CD4-positive, alpha-beta T cell treated with Interferon alpha-2 for 1 hour (primary cell): ENCODE measurements around the gene CSRP2.

ENCODE experiments used
- DNase-seq, 2 donors: peaks; one replicate each; pipeline ENCODE4 v3.0.0-alpha.2; 2020 to 2022

The CSRP2 gene

GRCh38 chr12:76890151-76891143, 11.6 kb upstream of the CSRP2 start:
- DNase-seq: no peak

DNA sequence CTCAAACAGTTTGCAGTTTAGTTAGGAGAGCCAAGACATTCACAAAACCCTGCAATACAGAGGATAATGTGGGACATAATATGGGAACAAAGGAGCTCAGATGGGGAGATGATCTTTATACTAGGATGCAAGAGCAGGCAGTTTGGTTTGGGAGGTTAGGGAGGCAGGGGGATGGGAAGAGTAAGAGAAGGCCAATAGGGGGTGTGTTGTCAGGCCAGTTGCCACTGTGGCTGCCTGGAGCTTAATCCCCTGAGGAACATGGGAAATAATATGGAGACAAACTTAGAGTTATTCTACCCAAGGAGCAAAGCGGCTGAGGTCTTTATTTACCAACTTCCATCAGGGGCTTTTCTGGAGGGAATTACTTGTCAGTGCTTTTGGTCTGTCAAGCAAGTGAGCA, 10.0 kb upstream of the CSRP2 start:
- no peak for DNase-seq

DNA sequence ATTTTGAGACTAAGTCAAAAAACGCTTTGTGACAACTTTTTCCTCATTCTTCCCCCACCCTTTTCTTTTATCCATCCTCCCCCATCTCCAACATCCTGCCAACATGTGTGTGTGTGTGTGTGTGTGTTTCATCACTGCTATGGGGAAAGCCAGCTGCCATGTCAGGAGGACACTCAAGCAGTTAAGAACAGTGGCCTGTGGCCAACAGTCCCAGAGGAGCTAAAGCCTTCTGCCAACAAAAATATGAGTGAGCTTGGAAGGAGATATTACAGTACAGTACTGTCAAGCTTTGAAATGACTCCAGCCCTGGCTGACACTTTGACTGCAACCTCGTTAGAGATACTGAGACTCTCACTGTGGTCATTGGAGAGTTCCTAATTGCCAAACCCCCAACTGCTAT, 5.0 kb upstream of the CSRP2 start:
- DNase-seq: no peak

DNA sequence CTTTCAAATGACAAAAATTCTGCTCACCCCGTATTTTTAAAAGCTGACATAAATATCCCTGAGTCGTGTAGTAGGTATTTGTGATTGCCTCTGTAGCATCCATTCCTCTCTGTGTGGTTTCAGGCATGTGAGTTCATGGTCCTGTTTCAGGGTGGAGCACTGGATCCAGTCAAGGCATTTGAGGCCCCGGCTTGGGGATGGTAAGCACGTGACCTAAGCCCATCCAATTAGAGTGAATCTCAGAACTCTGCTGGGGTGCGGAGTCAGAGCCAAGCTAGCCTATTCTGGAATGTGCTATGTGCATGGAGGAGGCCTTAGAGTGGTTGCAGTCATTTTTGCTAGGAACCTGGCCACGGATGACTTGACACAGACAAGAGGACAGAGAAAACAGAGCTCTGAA, 4.3 kb upstream of the CSRP2 start:
- no peak for DNase-seq

DNA sequence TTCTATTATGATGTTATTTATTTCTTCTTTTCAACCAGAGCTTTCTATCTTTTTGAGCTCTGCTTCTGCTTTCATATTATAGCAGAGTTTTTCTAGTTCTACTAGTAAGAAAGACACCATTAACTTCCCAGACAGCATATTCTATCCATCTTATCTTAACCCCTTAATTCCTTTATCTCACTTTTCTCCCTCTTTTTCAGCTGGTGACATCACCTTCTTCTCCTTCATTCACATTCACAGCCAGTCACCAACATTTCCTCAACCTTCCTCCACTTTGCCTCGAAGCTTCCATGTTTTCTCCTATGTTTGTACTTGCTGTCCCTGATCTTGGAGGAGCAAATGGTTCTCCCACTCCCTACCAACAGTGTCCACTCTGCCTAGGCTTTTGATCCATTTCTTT, 3.5 kb upstream of the CSRP2 start:
- no peak for DNase-seq

DNA sequence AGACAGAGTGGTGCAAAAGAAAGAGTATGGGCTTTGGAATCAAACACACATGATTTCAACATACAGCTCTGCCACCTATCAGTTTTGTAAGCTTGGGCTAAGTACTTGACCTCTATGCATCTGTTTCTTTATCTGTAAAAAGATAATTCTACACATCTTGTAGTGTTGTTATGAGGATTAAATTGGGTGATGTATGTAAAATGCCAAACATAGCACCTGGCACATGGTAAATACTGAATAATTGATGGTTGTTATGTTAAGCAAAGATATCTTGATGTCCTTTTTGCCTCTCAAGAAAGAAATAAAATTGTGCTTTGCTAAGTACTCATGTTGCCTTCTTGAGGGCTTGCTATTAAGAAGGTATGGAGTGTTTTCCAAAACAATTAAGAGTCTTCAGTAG, 2.3 kb upstream of the CSRP2 start:
- DNase-seq: no peak

DNA sequence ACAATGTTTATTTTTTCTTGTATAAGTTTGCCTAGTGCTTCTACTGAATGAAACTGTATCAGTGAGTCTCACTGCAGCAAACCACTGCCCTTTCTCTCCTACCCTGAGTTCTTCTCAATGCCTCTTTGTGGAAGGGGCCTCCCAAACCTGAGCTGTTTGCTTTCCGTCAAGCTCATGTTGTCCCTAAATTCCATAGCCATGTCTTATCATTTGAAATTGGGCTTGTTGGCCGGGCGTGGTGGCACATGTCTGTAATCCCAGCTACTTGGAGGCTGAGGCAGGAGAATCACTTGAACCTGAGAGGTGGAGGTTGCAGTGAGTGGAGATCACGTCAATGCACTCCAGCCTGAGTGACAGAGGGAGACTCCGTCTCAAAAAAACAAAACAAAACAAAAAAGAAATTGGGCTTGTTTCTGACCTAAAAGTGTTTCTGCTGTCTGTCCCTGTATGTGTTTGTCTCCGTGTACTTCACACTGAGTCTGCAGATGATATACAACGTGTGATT, 1.8 kb upstream of the CSRP2 start:
- DNase-seq: no peak

DNA sequence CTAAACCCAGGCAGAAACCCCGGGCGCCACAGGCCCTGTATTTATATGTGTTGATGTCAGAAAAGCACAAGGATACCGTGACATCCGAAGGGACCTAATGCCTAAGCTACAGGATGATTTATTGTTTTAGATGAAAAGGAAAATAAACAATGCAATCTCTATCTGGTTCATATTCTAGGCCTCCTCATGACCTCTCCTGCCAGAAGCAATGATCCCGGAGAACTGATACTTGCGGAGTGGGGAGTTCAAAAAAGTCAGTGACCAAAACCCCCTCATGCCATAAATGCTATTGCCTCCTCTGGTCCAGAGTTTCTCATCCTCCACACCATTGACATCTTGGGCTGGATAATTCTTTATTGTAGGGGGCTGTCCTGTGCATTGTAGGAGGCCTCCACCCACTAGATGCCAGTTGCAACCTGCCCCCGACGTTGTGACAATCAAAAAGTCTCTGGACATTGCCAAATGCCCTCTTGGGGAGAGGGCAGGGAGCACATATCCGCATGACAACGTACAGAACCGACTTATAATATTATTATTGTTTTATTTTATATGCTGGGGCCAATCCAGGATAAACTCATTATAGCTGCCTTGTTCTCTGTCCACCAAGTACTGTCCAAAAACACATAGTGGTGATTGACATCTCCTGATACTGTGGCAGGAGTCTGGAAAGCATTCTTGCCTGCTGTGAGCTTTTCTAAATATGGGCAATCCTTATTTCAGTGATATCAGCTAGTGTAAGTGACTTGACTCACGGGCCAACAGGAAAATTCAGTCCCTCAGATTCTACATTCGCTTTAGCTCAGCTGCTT, 1.1 kb upstream of the CSRP2 start:
- no peak for DNase-seq

DNA sequence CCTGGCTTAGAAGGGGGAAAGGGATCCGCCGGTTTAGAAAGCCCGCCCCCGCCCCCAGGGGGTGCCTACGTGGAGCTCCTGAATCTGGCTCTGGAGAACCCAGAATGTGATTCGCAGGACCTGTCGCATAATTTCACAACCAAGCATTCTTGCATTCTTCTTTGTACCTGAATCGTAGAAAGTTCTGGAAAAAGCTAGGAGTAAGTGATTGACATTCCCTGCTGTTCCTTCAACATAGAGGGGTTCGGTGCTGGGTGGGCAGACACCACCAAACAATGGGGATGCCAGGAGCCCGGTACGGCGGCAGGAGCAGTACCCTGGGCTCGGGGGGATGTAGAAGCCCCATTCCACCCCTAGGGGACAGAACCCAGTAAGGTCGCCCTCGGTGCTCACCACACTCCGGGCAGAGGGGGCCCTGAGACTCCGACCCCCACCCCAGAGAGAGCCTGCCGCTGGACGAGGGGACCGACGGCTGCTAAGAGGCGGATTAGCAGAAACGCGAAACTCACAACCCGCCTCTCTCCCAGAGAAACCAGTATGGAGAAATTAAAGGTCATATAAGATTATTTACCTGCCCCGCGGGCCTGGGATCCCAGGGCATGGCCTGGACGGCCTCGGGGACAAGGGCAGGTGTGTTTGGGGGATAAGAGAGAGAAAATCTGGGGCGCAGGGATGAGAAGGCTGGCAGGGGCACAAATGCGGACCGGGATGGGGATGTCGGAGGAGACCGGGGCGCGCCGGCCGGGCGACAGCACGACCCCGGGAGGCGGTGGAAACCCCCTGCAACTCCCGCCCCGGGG, 520 bp downstream of the CSRP2 start:
- no peak for DNase-seq

DNA sequence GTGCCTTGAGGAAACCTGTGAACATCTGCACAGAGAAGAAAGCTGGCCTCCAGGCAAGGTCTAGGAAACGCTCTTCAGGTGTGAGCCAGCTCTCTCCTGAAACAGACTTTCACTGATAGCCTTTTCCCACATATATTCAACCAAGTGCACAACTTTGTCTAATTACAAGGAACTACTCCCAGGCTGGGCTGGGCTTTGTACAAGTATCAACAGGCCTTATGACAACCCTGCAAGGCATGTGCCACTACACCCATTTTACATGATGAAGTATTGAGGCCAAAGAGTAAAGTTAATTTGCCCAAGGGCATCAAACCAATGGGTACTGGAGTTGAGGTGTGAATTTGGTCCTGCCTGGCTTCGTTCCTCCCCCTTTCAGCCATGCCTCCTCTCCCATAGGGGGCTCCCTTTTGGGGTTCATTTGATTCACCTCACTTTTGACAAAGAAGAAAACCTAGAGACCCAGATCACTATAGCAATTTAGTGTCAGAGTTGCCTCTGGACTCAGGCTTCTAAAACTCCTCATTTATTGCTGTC, 2.1 kb downstream of the CSRP2 start:
- DNase-seq: no peak

GRCh38 chr12:76874491-76875190, 4.2 kb downstream of the CSRP2 start:
- no peak for DNase-seq

- no peak for DNase-seq
These were observed 4.8 kb downstream of the CSRP2 start for GRCh38 chr12:76874027-76874426.

- DNase-seq: no peak
These were observed 6.4 kb downstream of the CSRP2 start for GRCh38 chr12:76872415-76872814.

DNA sequence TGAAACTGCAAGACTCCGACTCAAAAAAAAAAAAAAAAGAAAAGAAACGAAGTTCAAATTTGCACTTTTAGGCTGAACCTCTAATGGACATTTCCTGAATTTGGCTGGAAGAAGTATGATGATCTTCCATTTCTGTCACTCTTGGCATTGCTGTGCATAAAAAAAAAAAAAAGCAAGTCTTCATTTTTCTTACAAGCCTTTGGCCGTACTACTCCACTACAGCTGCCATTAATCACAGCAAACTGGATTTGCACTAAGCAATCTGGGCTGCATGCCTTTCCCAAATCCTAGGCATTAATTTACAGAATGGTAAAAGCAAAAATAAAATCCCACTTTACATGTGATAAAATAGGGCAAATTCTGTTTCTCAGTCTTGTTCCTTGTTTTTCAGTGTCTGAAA, 7.1 kb downstream of the CSRP2 start:
- DNase-seq: no peak

GRCh38 chr12:76871082-76871481, 7.7 kb downstream of the CSRP2 start:
- DNase-seq: no peak

DNA sequence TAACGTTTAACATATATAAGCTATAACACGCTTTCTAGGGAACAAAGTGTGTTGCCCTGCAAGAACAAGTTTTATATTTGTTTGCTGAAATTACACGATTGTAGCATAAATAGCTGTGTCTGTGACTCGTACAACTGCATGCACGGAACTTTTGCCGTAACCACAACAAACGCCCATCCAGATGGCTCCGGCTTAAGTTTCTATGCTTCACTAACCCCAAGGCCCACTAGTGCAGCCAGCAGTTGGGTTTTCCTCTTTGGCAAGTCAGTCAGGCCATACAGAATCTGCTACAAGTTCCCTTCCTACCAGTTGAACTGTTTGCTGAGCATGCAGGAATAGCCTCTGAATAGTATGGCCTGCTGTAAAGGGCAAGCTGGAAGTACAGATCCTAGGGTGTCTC, 12.1 kb downstream of the CSRP2 start:
- no peak for DNase-seq

GRCh38 chr12:76866151-76866567, 12.7 kb downstream of the CSRP2 start:
- no peak for DNase-seq

GRCh38 chr12:76864791-76865400, 13.9 kb downstream of the CSRP2 start:
- no peak for DNase-seq

DNA sequence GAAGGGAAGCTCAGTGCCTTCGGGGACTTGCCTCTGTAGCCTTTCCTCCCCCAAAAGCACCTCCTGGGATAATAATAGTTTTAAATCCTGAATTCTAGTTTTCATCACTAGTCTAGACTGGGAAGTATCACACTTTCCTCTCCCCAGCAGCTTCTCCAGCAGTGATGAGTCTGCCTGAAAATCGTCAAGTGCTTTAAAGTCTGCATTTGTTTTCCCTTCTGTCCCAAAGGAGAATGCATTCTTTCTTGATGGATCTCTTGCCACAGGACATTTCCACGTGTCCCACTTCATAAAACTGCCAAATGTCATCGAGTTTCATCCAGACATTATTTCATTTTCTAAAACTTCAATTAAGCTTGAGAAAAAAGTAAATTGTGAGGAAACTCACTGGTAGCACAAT, 15.0 kb downstream of the CSRP2 start:
- DNase-seq: no peak

DNA sequence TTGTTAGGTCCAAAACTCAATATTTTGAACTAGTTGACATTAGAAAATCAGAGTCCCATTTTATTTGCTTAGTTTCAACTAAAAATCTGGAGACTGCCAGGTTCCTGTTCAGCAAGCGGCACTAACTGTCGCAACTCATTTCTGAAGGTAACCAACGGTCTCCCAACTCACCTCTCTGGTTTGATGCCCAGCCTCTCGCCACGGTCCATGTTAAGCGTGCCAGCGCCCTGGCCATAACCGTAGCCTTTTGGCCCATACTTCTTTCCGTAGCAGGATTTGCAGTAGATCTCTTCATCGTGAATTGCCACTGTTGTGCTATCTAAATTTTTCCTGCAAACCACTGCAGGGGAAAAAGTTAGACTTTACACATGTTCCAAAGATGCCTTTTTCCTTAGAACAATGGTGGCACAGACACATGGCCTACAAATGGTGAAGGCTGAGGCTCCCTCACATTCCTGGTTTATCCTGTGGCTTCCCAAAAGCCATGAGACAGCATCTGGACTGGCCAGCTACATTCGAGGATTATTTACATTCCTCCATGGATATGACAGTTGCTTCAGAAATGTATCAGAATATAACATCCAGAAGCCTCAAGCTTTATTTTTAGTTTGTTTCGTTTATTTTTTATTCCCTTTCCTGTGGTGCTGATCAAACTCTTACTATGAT, 15.7 kb downstream of the CSRP2 start:
- DNase-seq: no peak

GRCh38 chr12:76860256-76860655, 18.6 kb downstream of the CSRP2 start:
- DNase-seq: no peak
